Ishikawa (cell line): ENCODE results near the gene SMARCA4.

Source experiments
- CEBPB ChIP-seq: IDR thresholded peaks from 2 replicates; pipeline ENCODE4 v1.6.1; 2012
- CREB1 ChIP-seq: IDR thresholded peaks from 2 replicates; pipeline ENCODE4 v1.6.1; 2012; ENCODE audit warnings: low read depth
- EGR1 ChIP-seq: IDR thresholded peaks from 2 replicates; pipeline ENCODE4 v1.6.1; 2012
- EP300 ChIP-seq: IDR thresholded peaks from 2 replicates; pipeline ENCODE4 v1.6.1; 2012; ENCODE audit warnings: borderline replicate concordance
- FOXM1 ChIP-seq: IDR thresholded peaks from 2 replicates; pipeline ENCODE4 v1.6.1; 2012; ENCODE audit warnings: low read depth, borderline replicate concordance
- NFIC ChIP-seq: IDR thresholded peaks from 2 replicates; pipeline ENCODE4 v1.6.1; 2012
- RAD21 ChIP-seq: IDR thresholded peaks from 2 replicates; pipeline ENCODE4 v1.6.1; 2012; ENCODE audit warnings: low read depth
- TAF1 ChIP-seq: IDR thresholded peaks from 2 replicates; pipeline ENCODE4 v1.6.1; 2012; ENCODE audit warnings: low read depth, mild to moderate bottlenecking
- TCF12 ChIP-seq: IDR thresholded peaks from 2 replicates; pipeline ENCODE4 v1.6.1; 2012; ENCODE audit warnings: low read depth
- TEAD4 ChIP-seq: IDR thresholded peaks from 2 replicates; pipeline ENCODE4 v1.6.1; 2012
- YY1 ChIP-seq: IDR thresholded peaks from 2 replicates; pipeline ENCODE4 v1.6.1; 2012; ENCODE audit warnings: low read depth
- ZBTB7A ChIP-seq: IDR thresholded peaks from 2 replicates; pipeline ENCODE4 v1.6.1; 2012; ENCODE audit warnings: low read depth
- TF ChIP-seq, protein P1 (sequence below): IDR thresholded peaks from 2 replicates; pipeline ENCODE4 v1.6.1; 2012
- TF ChIP-seq, protein P2 (sequence below): IDR thresholded peaks from 2 replicates; pipeline ENCODE4 v1.6.1; 2012; ENCODE audit warnings: low read depth, mild to moderate bottlenecking
- TF ChIP-seq, protein P3 (sequence below): IDR thresholded peaks from 2 replicates; pipeline ENCODE4 v1.6.1; 2012

SMARCA4 gene

DNA sequence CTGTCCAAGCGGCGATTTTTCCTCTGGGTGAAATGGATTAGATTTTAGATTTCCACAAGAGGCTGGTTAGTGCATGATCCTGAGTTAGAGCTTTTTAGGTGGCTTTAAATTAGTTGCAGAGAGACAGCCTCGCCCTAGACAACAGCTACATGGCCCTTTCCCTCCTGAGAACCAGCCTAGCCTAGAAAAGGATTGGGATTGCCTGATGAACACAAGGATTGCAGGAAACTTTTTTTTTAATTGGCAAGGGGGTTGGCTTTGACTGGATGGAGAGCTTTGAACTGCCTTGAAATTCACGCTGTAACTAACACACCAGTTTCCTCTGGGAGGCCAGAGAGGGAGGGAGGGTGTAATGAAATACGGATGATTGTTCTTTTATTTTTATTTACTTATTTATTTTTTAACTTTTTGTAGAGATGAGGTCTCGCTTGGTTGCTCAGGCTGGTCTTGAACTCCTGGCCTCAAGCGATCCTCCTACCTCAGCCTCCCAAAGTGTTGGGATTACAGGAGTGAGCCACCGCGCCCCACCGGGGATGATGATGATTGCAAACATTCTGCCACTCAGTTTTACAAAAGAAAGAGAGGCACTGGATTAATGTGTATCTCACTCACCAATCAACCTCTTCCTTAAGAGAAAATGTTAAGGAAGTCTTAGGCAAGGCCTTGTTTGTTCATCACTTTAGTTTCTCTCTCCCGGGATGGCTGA lies 130.3 kb downstream of the SMARCA4 start:
- TF ChIP-seq TCF12 (no peak), EGR1 (no peak), CREB1 (no peak)
- TF ChIP-seq, protein P1, sequence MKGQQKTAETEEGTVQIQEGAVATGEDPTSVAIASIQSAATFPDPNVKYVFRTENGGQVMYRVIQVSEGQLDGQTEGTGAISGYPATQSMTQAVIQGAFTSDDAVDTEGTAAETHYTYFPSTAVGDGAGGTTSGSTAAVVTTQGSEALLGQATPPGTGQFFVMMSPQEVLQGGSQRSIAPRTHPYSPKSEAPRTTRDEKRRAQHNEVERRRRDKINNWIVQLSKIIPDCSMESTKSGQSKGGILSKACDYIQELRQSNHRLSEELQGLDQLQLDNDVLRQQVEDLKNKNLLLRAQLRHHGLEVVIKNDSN = no peak
- TF ChIP-seq, protein P2, sequence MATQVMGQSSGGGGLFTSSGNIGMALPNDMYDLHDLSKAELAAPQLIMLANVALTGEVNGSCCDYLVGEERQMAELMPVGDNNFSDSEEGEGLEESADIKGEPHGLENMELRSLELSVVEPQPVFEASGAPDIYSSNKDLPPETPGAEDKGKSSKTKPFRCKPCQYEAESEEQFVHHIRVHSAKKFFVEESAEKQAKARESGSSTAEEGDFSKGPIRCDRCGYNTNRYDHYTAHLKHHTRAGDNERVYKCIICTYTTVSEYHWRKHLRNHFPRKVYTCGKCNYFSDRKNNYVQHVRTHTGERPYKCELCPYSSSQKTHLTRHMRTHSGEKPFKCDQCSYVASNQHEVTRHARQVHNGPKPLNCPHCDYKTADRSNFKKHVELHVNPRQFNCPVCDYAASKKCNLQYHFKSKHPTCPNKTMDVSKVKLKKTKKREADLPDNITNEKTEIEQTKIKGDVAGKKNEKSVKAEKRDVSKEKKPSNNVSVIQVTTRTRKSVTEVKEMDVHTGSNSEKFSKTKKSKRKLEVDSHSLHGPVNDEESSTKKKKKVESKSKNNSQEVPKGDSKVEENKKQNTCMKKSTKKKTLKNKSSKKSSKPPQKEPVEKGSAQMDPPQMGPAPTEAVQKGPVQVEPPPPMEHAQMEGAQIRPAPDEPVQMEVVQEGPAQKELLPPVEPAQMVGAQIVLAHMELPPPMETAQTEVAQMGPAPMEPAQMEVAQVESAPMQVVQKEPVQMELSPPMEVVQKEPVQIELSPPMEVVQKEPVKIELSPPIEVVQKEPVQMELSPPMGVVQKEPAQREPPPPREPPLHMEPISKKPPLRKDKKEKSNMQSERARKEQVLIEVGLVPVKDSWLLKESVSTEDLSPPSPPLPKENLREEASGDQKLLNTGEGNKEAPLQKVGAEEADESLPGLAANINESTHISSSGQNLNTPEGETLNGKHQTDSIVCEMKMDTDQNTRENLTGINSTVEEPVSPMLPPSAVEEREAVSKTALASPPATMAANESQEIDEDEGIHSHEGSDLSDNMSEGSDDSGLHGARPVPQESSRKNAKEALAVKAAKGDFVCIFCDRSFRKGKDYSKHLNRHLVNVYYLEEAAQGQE = no peak

DNA sequence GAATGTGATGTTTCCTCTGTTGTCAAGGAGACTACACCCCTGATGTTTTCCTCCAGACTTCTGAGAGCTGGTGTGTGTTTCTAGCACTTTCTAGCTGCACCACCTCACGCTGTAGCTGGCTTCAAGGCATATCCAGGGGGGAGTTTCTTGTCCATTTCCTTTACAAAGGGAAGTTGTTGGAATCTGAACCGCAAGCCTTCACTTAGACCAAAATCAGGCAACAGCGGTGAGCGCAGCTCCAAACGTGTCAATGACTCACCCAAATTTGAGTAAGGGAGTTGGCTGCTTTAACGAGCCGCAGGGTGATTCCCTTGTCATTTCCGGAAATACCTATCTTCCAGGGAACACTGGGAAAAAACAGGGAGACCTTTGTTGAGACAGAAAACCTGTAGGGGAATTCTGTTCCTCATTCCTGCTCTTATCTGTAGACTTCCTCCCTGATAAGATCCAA lies 130.9 kb downstream of the SMARCA4 start:
- no peak for TF ChIP-seq FOXM1
- no peak for TF ChIP-seq EGR1
- no peak for TF ChIP-seq TAF1
- no peak; the same call in 1 of the 2 replicates for TF ChIP-seq TEAD4
- no peak for TF ChIP-seq CEBPB
- no peak for TF ChIP-seq TCF12
- TF ChIP-seq NFIC = no peak

DNA sequence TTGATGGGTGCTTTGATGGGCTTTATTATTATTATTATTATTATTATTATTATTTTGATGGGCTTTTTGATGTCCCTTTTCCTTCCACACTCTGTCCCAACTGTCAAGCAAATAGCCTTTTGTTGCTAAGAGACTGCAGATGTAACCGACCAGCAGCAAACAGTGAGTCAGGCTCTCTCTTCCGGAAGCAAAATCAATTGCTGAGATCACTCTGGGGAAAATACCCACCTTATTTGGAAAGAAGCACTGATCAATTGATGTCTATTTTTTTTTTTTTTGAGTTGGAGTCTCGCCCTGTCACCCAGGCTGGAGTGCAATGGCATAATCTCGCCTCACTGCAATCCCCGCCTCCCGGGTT lies 131.3 kb downstream of the SMARCA4 start:
- TF ChIP-seq YY1 (no peak), EP300 (no peak), FOXM1 (no peak), TEAD4 (no peak), ZBTB7A (no peak), CREB1 (no peak), EGR1 (no peak), TAF1 (no peak)
- TF ChIP-seq, protein P2 = no peak

DNA sequence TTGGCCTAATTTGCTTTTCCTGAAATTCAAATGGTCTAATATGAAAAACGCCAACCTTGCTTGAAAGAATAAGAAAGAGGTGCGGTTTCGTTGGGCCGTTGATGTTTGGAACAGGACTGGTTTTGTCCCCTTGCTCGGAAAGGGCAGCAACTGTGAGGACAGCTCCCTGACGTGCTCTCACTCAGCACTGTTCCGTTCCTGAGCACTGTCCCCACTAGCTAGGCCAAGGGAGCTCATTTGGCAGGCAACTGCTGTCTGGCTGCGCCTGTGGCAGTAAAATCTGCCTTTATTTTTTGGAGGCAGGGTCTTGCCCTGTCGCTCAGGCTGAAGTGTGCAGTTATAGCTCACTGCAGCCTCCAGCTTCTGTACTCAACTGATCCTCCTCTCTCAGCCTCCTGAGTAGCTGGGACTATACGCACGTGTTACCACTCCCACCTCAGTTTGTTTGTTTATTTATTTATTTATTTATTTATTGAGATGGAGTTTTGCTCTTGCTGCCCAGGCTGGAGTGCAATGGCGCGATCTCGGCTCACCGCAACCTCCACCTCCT lies 132.9 kb downstream of the SMARCA4 start:
- no peak for TF ChIP-seq NFIC
- TF ChIP-seq CEBPB = no peak
- no peak for TF ChIP-seq TEAD4
- TF ChIP-seq EGR1 = no peak
- TF ChIP-seq FOXM1 = no peak
- no peak for TF ChIP-seq TCF12
- TF ChIP-seq, protein P3, sequence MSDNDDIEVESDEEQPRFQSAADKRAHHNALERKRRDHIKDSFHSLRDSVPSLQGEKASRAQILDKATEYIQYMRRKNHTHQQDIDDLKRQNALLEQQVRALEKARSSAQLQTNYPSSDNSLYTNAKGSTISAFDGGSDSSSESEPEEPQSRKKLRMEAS = no peak
- TF ChIP-seq EP300 = no peak

DNA sequence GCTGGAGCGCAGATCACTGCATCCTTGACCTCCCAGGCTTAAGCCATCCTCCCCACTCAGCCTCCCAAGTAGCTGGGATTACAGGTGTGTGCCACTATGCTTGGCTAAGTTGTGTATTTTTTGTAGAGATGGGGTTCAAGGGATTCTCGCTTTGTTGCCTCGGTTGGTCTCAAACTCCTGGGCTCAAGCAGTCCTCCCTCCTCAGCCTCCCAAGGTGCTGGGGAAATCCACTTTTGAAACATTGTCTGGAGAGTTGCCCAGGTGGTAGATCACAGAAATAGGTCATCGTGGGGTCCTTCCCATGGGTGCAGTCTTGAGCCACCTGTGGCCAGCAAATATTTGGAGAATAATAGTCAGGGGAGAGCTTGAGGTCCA lies 133.7 kb downstream of the SMARCA4 start:
- TF ChIP-seq CREB1 = no peak
- no peak for TF ChIP-seq RAD21
- no peak for TF ChIP-seq FOXM1
- TF ChIP-seq NFIC = no peak
- TF ChIP-seq EP300 = no peak
- TF ChIP-seq TEAD4 = no peak
- TF ChIP-seq, protein P3 = no peak
- no peak for TF ChIP-seq CEBPB
- TF ChIP-seq, protein P1 = no peak
- TF ChIP-seq TCF12 = no peak
- TF ChIP-seq, protein P2 = no peak
- no peak for TF ChIP-seq TAF1
- TF ChIP-seq EGR1 = no peak
- no peak for TF ChIP-seq YY1
- TF ChIP-seq ZBTB7A = no peak; the same call in 1 of the 2 replicates
